ENCODE results near the gene C16orf54.

GRCh38 chr16:29770250-29770929 is 24.6 kb upstream of the C16orf54 start:
- TF ChIP-seq CTCF (conservative IDR thresholded peaks at IDR 0.05 in 1 of 2, IDR thresholded peaks at IDR 0.05 in 1 of 2; ENCODE audit: low read depth in 1 of 2, low read length in 2 of 2) = no peak
- TF ChIP-seq EZH2 (IDR thresholded peaks at IDR 0.05; ENCODE audit: low read length, missing control alignments) = no peak
